Measurements from ENCODE around the gene NCS1. TPM values are rescaled to one million over a fixed set of nuclear protein-coding genes. Genes with fewer than 3 reads are reported as not detected.

The NCS1 gene
- total RNA-seq, 1 donor, result 42.7 TPM

DNA sequence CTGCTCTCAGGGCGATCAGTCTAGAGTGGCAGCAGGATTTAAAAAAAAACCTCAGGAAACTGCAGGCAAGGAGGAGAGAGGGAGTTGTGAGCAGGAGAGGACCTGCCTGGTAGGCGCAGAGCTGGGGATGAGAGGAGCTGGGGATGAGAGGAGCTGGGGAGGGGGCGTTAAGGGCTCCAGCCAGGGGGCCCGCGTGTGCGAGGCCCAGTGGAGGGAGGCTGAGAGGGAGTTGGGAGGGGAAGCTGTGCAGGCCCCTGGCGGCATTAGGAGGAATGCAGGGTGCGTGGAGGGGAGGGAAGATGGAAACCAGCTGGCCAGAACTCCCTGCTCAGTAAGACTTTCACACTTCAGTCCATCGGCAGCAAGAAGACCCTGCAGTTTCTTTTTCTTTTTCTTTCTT is 48.1 kb downstream of the NCS1 start:
- DNase-seq (ENCODE audit: low read depth), result peak; percentile 74
- no peak overlapping the region for H3K4me3 ChIP-seq (ENCODE audit: low read depth, low read length)
- TF ChIP-seq, protein P1, sequence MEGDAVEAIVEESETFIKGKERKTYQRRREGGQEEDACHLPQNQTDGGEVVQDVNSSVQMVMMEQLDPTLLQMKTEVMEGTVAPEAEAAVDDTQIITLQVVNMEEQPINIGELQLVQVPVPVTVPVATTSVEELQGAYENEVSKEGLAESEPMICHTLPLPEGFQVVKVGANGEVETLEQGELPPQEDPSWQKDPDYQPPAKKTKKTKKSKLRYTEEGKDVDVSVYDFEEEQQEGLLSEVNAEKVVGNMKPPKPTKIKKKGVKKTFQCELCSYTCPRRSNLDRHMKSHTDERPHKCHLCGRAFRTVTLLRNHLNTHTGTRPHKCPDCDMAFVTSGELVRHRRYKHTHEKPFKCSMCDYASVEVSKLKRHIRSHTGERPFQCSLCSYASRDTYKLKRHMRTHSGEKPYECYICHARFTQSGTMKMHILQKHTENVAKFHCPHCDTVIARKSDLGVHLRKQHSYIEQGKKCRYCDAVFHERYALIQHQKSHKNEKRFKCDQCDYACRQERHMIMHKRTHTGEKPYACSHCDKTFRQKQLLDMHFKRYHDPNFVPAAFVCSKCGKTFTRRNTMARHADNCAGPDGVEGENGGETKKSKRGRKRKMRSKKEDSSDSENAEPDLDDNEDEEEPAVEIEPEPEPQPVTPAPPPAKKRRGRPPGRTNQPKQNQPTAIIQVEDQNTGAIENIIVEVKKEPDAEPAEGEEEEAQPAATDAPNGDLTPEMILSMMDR (IDR thresholded peaks at IDR 0.05; ENCODE audit: insufficient read depth, low read depth, low read length), result peak; percentile 47

GRCh38 chr9:130222833-130223232 is 50.6 kb downstream of the NCS1 start:
- no peak for DNase-seq (ENCODE audit: low read depth)
- no peak overlapping the region for H3K4me3 ChIP-seq (ENCODE audit: low read depth, low read length)
- TF ChIP-seq, protein P1 (IDR thresholded peaks at IDR 0.05; ENCODE audit: insufficient read depth, low read depth, low read length), result no peak

DNA sequence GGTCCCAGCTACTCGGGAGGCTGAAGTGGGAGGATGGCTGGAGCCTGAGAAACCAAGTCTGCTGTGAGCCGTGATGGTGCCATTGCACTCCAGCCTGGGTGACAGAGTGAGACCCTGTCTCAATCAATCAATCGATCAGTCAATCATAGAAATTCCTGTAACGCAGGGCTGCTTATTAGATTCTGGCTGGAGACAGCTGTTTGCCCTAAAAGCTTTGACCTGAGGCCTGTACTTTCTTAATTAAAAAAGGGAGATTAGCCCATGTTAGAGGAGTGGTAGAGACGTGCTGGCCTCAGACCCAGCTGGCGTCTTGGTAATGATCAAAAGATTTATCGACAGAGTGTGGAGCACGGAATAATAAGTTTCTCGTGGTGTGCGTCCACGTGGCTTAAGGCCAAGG is 52.9 kb downstream of the NCS1 start:
- TF ChIP-seq, protein P1 (IDR thresholded peaks at IDR 0.05; ENCODE audit: insufficient read depth, low read depth, low read length), result no peak
- DNase-seq (ENCODE audit: low read depth), result no peak
- H3K4me3 ChIP-seq (ENCODE audit: low read depth, low read length), result no peak overlapping the region

DNA sequence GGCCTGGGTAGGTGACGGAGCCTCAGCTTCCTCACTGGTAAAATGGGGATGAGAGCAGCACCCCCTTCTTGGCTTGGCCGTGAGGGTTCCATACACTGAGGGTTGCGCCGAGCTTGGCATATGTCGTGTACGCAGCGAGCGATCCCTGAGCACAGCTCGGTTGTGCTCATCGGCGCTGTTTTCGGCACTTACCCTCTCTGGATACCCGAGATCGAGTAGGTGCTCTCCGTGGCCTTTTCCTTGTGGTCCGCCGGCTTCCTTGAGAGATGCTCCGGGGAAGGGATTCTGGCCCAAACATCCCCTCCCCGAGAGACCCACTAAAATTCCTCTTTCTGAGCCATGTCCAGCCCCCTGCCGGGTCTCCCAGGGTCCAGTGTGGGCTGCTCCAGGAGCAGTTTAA is 53.4 kb downstream of the NCS1 start:
- TF ChIP-seq, protein P1 (IDR thresholded peaks at IDR 0.05; ENCODE audit: insufficient read depth, low read depth, low read length), result no peak
- DNase-seq (ENCODE audit: low read depth), result no peak

GRCh38 chr9:130226112-130226511 is 53.9 kb downstream of the NCS1 start:
- TF ChIP-seq, protein P1 (IDR thresholded peaks at IDR 0.05; ENCODE audit: insufficient read depth, low read depth, low read length), result no peak
- H3K4me3 ChIP-seq (ENCODE audit: low read depth, low read length), result no peak overlapping the region
- no peak for DNase-seq (ENCODE audit: low read depth)

More for the DNA sequence above, 53.4 kb downstream of the NCS1 start:
- no peak overlapping the region for H3K4me3 ChIP-seq (ENCODE audit: low read depth, low read length)

- TF ChIP-seq, protein P1 (IDR thresholded peaks at IDR 0.05; ENCODE audit: insufficient read depth, low read depth, low read length), result no peak
- no peak for DNase-seq (ENCODE audit: low read depth)
- no peak overlapping the region for H3K4me3 ChIP-seq (ENCODE audit: low read depth, low read length)
Observed at GRCh38 chr9:130227833-130228232, 55.6 kb downstream of the NCS1 start.

DNA sequence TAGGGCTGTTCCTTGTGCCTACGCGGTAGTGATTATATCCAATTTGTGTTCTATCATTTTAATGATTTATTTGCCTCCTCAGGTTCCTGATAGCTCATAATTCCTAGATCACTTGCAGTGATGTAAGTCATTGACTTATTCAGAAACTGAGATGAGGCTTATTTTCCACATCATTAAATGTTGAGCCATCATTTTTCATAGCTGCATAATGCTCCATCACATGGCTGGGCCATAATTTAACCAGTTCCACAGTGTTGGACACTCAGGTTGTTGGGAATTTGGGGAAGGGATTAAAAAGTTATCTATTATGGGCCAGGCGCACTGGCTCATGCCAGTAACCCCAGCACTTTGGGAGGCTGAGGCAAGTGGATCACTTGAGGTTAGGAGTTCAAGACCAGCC is 57.6 kb downstream of the NCS1 start:
- TF ChIP-seq, protein P1 (IDR thresholded peaks at IDR 0.05; ENCODE audit: insufficient read depth, low read depth, low read length), result no peak
- DNase-seq (ENCODE audit: low read depth), result no peak
- no peak overlapping the region for H3K4me3 ChIP-seq (ENCODE audit: low read depth, low read length)
